ENCODE data around the gene ADCY5.

Gene ADCY5

DNA sequence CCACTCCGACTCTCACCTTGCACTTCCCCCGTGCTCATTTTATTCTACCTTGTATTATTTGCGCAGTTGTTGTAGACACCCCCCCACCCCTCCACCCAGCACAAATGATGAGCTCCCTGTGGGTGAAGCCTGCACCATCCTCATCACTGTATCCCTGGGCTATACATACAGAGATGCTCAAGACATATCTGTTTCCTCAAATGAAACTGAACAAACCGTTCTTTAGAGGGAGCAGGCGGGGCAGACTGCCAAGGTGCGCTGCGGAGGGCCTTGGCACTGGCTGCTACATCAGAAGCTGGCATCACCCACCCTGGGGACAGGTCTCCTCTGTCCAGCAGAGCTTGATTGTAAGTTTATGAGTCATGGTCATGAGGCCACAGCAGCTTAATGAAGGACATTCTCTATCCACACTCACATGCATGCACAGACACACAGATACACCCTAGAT is 29.0 kb downstream of the ADCY5 start:
- H3K4me2 ChIP-seq (ENCODE audit: insufficient read depth, low read length), result no peak overlapping the region
- no peaks in the 10 kb centered on the region for H3K79me2 ChIP-seq (ENCODE audit: insufficient read depth, low read length)
- no peak overlapping the region for H3K4me3 ChIP-seq (ENCODE audit: low read depth in 1 of 2, low read length in 2 of 2)
- H3K27me3 ChIP-seq (ENCODE audit: insufficient read depth, low read length, poor library complexity), result peaks cover 23% of the 10 kb centered on the region
- ATAC-seq (ENCODE audit: insufficient read depth, low read depth) (no peak), DNase-seq (no peak)
- H3K4me1 ChIP-seq (ENCODE audit: insufficient read depth, low read length), result no peaks in the 10 kb centered on the region
- TF ChIP-seq, protein P1, sequence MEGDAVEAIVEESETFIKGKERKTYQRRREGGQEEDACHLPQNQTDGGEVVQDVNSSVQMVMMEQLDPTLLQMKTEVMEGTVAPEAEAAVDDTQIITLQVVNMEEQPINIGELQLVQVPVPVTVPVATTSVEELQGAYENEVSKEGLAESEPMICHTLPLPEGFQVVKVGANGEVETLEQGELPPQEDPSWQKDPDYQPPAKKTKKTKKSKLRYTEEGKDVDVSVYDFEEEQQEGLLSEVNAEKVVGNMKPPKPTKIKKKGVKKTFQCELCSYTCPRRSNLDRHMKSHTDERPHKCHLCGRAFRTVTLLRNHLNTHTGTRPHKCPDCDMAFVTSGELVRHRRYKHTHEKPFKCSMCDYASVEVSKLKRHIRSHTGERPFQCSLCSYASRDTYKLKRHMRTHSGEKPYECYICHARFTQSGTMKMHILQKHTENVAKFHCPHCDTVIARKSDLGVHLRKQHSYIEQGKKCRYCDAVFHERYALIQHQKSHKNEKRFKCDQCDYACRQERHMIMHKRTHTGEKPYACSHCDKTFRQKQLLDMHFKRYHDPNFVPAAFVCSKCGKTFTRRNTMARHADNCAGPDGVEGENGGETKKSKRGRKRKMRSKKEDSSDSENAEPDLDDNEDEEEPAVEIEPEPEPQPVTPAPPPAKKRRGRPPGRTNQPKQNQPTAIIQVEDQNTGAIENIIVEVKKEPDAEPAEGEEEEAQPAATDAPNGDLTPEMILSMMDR (IDR thresholded peaks at IDR 0.05; ENCODE audit: borderline replicate concordance, extremely low read depth, low read length, poor library complexity, severe bottlenecking), result no peak
- no peak overlapping the region for H3K27ac ChIP-seq (ENCODE audit: low read length)
- no peak overlapping the region for H2AFZ ChIP-seq (ENCODE audit: low read depth, low read length)
- H3K9ac ChIP-seq (ENCODE audit: low read depth, low read length), result no peak overlapping the region
- peaks cover 2% of the 10 kb centered on the region; the same call in 1 of the 2 replicates for H4K20me1 ChIP-seq (ENCODE audit: insufficient read depth, low read length)
- H3K9me3 ChIP-seq (ENCODE audit: insufficient read depth, low read length, severe bottlenecking), result no peaks in the 10 kb centered on the region
- no peaks in the 10 kb centered on the region for H3K36me3 ChIP-seq (ENCODE audit: insufficient read depth, low read length)

DNA sequence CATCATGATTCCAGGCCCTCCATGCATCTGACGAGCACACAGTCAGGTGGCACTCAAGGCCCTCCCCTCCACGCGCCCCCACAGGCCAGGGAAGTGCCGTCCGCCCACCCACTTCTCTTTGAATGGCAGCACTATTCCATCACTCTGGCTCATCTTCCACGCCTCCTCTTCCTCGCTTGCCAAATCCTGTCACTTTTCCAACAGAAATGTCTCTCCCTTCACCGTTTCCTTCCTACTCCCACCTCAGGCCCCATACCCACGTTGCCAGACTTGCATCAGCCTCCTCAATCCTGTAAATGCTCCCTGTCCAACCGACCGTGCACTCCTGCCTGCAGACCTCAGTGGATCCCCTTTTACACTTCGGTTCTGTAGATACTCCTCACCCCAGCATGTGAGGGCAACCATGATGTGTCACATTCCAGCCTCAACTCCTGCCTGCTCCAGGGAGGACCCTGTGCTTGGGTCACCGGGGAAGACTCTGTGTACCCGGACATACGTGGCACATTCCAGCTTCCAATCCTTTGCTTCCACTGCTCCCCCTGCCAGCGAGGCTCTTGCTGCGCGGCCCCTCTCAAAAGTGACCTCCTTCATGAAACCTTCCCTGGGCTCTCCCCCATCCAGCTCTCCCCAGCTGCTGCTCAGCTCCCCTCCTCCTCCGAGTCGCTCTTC is 29.6 kb downstream of the ADCY5 start:
- H2AFZ ChIP-seq (ENCODE audit: low read depth, low read length), result no peak overlapping the region
- H4K20me1 ChIP-seq (ENCODE audit: insufficient read depth, low read length), result peaks cover 2% of the 10 kb centered on the region; the same call in 1 of the 2 replicates
- TF ChIP-seq, protein P1 (IDR thresholded peaks at IDR 0.05; ENCODE audit: borderline replicate concordance, extremely low read depth, low read length, poor library complexity, severe bottlenecking), result no peak
- no peak for TF ChIP-seq EZH2 (IDR thresholded peaks at IDR 0.05; ENCODE audit: borderline replicate concordance, low read depth, low read length, severe bottlenecking)
- no peak overlapping the region for H3K9ac ChIP-seq (ENCODE audit: low read depth, low read length)
- no peaks in the 10 kb centered on the region for H3K4me1 ChIP-seq (ENCODE audit: insufficient read depth, low read length)
- no peaks in the 10 kb centered on the region for H3K79me2 ChIP-seq (ENCODE audit: insufficient read depth, low read length)
- H3K36me3 ChIP-seq (ENCODE audit: insufficient read depth, low read length), result no peaks in the 10 kb centered on the region
- DNase-seq (no peak), ATAC-seq (ENCODE audit: insufficient read depth, low read depth) (no peak)
- peaks cover 23% of the 10 kb centered on the region for H3K27me3 ChIP-seq (ENCODE audit: insufficient read depth, low read length, poor library complexity)
- no peaks in the 10 kb centered on the region for H3K9me3 ChIP-seq (ENCODE audit: insufficient read depth, low read length, severe bottlenecking)
- no peak overlapping the region for H3K27ac ChIP-seq (ENCODE audit: low read length)
- H3K4me2 ChIP-seq (ENCODE audit: insufficient read depth, low read length), result no peak overlapping the region
- H3K4me3 ChIP-seq (ENCODE audit: low read depth in 1 of 2, low read length in 2 of 2), result no peak overlapping the region

DNA sequence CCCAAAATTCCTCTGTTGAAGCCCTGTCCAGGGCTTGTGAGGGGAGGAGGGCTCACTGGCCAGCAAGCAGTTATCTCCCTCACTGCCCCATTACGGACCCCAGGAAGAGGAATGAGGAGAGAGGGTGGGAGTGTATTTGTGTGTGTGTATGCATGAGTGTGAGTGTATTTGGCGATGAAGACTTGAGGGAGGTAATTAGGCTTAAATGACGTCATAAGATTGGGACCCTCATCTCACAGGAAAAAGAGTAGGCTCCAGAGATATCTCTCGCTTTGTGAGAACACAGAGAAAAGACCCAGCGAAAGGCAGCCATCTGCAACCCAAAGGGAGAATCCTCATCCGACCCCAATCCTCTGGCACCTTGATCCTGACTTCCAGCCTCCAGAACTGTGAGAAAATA is 32.2 kb downstream of the ADCY5 start:
- ATAC-seq (ENCODE audit: insufficient read depth, low read depth) (no peak), DNase-seq (no peak)
- H3K9me3 ChIP-seq (ENCODE audit: insufficient read depth, low read length, severe bottlenecking), result no peaks in the 10 kb centered on the region
- H3K4me1 ChIP-seq (ENCODE audit: insufficient read depth, low read length), result no peaks in the 10 kb centered on the region
- H3K4me2 ChIP-seq (ENCODE audit: insufficient read depth, low read length), result no peak overlapping the region
- no peak overlapping the region for H3K4me3 ChIP-seq (ENCODE audit: low read depth in 1 of 2, low read length in 2 of 2)
- peaks cover 20% of the 10 kb centered on the region for H3K27me3 ChIP-seq (ENCODE audit: insufficient read depth, low read length, poor library complexity)
- no peaks in the 10 kb centered on the region for H3K36me3 ChIP-seq (ENCODE audit: insufficient read depth, low read length)
- no peaks in the 10 kb centered on the region for H3K79me2 ChIP-seq (ENCODE audit: insufficient read depth, low read length)
- H3K9ac ChIP-seq (ENCODE audit: low read depth, low read length), result no peak overlapping the region
- H2AFZ ChIP-seq (ENCODE audit: low read depth, low read length), result no peak overlapping the region
- TF ChIP-seq, protein P1 (IDR thresholded peaks at IDR 0.05; ENCODE audit: borderline replicate concordance, extremely low read depth, low read length, poor library complexity, severe bottlenecking), result no peak
- no peak for TF ChIP-seq EZH2 (IDR thresholded peaks at IDR 0.05; ENCODE audit: borderline replicate concordance, low read depth, low read length, severe bottlenecking)
- 0 out of 2 replicates have a peak, but pooled peaks cover 2% of the 10 kb centered on the region for H4K20me1 ChIP-seq (ENCODE audit: insufficient read depth, low read length)
- H3K27ac ChIP-seq (ENCODE audit: low read length), result no peak overlapping the region
